ENCODE data around the gene CPA4. TPM values are rescaled to one million over a fixed set of nuclear protein-coding genes. Genes with fewer than 3 reads are reported as not detected.

CPA4 gene
- total RNA-seq, 2 experiments from 2014 or later: not detected

- Histone ChIP-seq H3K36me3 (ENCODE audit: insufficient read depth, low read length) (no peaks in the 10 kb centered on the region), H3K9me2 (ENCODE audit: insufficient read depth, low read length) (no peaks in the 10 kb centered on the region), H4K20me1 (ENCODE audit: insufficient read depth, low read length) (no peaks in the 10 kb centered on the region), H3K4me3 (ENCODE audit: low read depth, low read length, poor library complexity, severe bottlenecking) (no peak overlapping the region), H3K4me1 (ENCODE audit: insufficient read depth, low read length, poor library complexity, severe bottlenecking) (no peaks in the 10 kb centered on the region), H3K9me3 (ENCODE audit: low read length) (no peaks in the 10 kb centered on the region), H3K27ac (ENCODE audit: low read depth, low read length, poor library complexity, severe bottlenecking) (no peak overlapping the region), H3K4me2 (ENCODE audit: low read length) (no peak overlapping the region), H3K79me2 (ENCODE audit: insufficient read depth, low read depth, low read length) (no peaks in the 10 kb centered on the region), H2AFZ (ENCODE audit: low read length) (no peak overlapping the region)
- ChIA-PET CTCF (ENCODE audit: unreplicated experiment) (no interaction called here), POLR2A (no interaction called here)
- intact Hi-C loops (cut with micrococcal nuclease; ENCODE audit: unreplicated experiment): no loop called here
- no TSS peak for BruUV-seq (replicated peaks)
- DNase-seq (ENCODE audit: low spot score): no peak
- TF ChIP-seq, protein P1, sequence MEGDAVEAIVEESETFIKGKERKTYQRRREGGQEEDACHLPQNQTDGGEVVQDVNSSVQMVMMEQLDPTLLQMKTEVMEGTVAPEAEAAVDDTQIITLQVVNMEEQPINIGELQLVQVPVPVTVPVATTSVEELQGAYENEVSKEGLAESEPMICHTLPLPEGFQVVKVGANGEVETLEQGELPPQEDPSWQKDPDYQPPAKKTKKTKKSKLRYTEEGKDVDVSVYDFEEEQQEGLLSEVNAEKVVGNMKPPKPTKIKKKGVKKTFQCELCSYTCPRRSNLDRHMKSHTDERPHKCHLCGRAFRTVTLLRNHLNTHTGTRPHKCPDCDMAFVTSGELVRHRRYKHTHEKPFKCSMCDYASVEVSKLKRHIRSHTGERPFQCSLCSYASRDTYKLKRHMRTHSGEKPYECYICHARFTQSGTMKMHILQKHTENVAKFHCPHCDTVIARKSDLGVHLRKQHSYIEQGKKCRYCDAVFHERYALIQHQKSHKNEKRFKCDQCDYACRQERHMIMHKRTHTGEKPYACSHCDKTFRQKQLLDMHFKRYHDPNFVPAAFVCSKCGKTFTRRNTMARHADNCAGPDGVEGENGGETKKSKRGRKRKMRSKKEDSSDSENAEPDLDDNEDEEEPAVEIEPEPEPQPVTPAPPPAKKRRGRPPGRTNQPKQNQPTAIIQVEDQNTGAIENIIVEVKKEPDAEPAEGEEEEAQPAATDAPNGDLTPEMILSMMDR (conservative IDR thresholded peaks at IDR 0.05; ENCODE audit: low read length): no peak
- TF ChIP-seq EZH2phosphoT487 (IDR thresholded peaks at IDR 0.05; ENCODE audit: borderline replicate concordance, low read depth, low read length): no peak
These were observed 29.7 kb downstream of the CPA4 start for GRCh38 chr7:130322615-130323014.

DNA sequence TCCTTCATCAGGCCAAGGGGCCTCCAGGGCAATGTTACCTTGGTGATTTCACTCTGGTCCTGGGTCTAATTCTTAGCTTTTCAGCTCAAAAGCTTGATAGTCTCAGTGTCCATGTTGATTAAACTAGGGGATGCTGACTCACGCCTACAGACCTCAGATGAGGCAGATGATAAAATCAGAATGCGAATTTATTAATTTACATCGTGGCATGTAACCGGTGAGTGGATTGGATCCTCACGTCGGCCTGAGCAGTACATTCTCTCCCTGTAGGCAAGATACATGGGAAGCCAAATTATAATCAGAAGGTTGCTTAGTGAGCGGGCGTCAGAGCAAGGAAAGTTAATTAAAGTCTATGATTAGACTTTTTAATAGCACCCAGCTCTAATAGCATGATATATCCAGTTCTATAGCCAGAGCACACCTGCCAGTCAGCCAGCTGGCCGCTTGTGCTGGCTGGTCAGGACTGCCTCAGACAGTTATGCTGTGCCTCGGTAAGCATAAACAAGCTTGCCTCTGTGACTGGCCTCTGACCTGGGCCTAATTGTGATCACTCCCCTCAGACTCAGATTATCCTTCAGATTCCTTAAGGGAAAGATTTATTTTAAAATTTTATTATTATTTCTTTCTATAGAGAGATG is 31.5 kb downstream of the CPA4 start:
- Histone ChIP-seq H3K4me2 (ENCODE audit: low read length) (no peak overlapping the region), H3K9me2 (ENCODE audit: insufficient read depth, low read length) (no peaks in the 10 kb centered on the region), H3K4me1 (ENCODE audit: insufficient read depth, low read length, poor library complexity, severe bottlenecking) (no peaks in the 10 kb centered on the region), H3K27ac (ENCODE audit: low read depth, low read length, poor library complexity, severe bottlenecking) (no peak overlapping the region), H2AFZ (ENCODE audit: low read length) (no peak overlapping the region), H3K4me3 (ENCODE audit: low read depth, low read length, poor library complexity, severe bottlenecking) (no peak overlapping the region), H4K20me1 (ENCODE audit: insufficient read depth, low read length) (no peaks in the 10 kb centered on the region), H3K36me3 (ENCODE audit: insufficient read depth, low read length) (no peaks in the 10 kb centered on the region), H3K9me3 (ENCODE audit: low read length) (no peaks in the 10 kb centered on the region), H3K79me2 (ENCODE audit: insufficient read depth, low read depth, low read length) (no peaks in the 10 kb centered on the region)
- no peak for TF ChIP-seq EZH2phosphoT487 (IDR thresholded peaks at IDR 0.05; ENCODE audit: borderline replicate concordance, low read depth, low read length)
- TF ChIP-seq, protein P1 (conservative IDR thresholded peaks at IDR 0.05; ENCODE audit: low read length): no peak
- POLR2A ChIA-PET: no interaction called here
- CTCF ChIA-PET (ENCODE audit: unreplicated experiment): no interaction called here
- DNase-seq (ENCODE audit: low spot score): no peak
- intact Hi-C loops (cut with micrococcal nuclease; ENCODE audit: unreplicated experiment): no loop called here
- BruUV-seq (replicated peaks): no TSS peak

DNA sequence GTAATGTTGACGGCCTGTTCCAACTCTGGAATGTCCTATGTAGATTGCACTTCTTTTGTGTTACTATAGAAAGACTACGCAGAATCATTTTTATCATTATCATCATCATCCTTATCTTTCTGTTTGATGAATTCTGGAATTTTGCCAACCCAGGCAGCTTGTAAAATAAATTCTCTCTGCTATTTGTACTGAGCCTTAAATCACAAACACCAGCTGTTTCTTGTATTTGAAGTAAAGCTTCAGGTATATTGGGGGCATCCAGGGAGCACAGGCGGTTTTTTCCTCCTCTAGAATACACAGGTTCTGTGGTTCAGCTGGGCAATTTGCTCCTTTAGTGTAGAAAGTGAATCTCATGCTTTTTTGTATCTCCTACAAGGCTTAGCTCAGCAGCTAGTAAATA is 36.7 kb downstream of the CPA4 start:
- no peaks in the 10 kb centered on the region for H3K4me1 ChIP-seq (ENCODE audit: insufficient read depth, low read length, poor library complexity, severe bottlenecking)
- H2AFZ ChIP-seq (ENCODE audit: low read length): no peak overlapping the region
- no peaks in the 10 kb centered on the region for H3K9me3 ChIP-seq (ENCODE audit: low read length)
- no peak for DNase-seq (ENCODE audit: low spot score)
- no peak overlapping the region for H3K4me2 ChIP-seq (ENCODE audit: low read length)
- no peak for TF ChIP-seq EZH2phosphoT487 (IDR thresholded peaks at IDR 0.05; ENCODE audit: borderline replicate concordance, low read depth, low read length)
- TF ChIP-seq, protein P1 (conservative IDR thresholded peaks at IDR 0.05; ENCODE audit: low read length): no peak
- no peaks in the 10 kb centered on the region for H3K79me2 ChIP-seq (ENCODE audit: insufficient read depth, low read depth, low read length)
- intact Hi-C loops (cut with micrococcal nuclease; ENCODE audit: unreplicated experiment): no loop called here
- ChIA-PET POLR2A (interaction anchor here (0.6 to 1.1 kb wide), 2 partner anchors 12 to 362 kb away, joined by 3 read pairs; no protein-coding TSS in a partner anchor), CTCF (ENCODE audit: unreplicated experiment) (no interaction called here)
- H4K20me1 ChIP-seq (ENCODE audit: insufficient read depth, low read length): no peaks in the 10 kb centered on the region
- H3K4me3 ChIP-seq (ENCODE audit: low read depth, low read length, poor library complexity, severe bottlenecking): no peak overlapping the region
- BruUV-seq (replicated peaks): no TSS peak
- H3K27ac ChIP-seq (ENCODE audit: low read depth, low read length, poor library complexity, severe bottlenecking): no peak overlapping the region
- no peaks in the 10 kb centered on the region for H3K36me3 ChIP-seq (ENCODE audit: insufficient read depth, low read length)
- no peaks in the 10 kb centered on the region for H3K9me2 ChIP-seq (ENCODE audit: insufficient read depth, low read length)
